HCT116 (cell line): Measurements from ENCODE around the gene NGFR. TPM values are rescaled to one million over a fixed set of nuclear protein-coding genes. Genes with fewer than 3 reads are reported as not detected.

Source experiments
- ATAC-seq: fragments of 200-7000 bp; cut with Tn5 transposase; 2 replicates; pipeline ENCODE4 v1.9.1; 2020; ENCODE audit warnings: mild to moderate bottlenecking, moderate library complexity
- BruUV-seq: library from RNA; stranded (reverse); fragments of 400-500 nt; replicated peaks from 2 replicates; lab custom pipeline; 2021; lab: Mats Ljungman, UMichigan
- CTCF ChIA-PET: fragments of 300-600 bp; sonication (Branson Sonifier 250); formaldehyde crosslinking; loops from one replicate; lab custom pipeline; 2021; ENCODE audit warnings: antibody characterized with exemption; lab: Charles Lee
- POLR2A ChIA-PET: fragments of 300-600, 350-600 bp; sonication (Branson Sonifier 250); formaldehyde crosslinking; loops from one replicate; lab custom pipeline; 2021; ENCODE audit warnings: antibody characterized with exemption; lab: Charles Lee
- RAD21 ChIA-PET, 2 experiments: fragments of 300-600 bp; sonication (Branson Sonifier 250); formaldehyde crosslinking; loops; one replicate each; lab custom pipeline; 2023; ENCODE audit warnings: low total read pairs in 2 of 2; ENCODE audit not compliant: uncharacterized antibody in 2 of 2, unreplicated experiment in 2 of 2, low non-redundant PET in 1 of 2; lab: Charles Lee
- DNase-seq: peaks from one replicate; pipeline ENCODE4 v3.0.0-alpha.2; 2010; ENCODE audit warnings: low read depth, low spot score
- H2AFZ ChIP-seq: fragments of 200-600 bp; shearing (Covaris generic), sonication (generic); 2 replicates; pipeline ENCODE4 v1.6.1; 2017; ENCODE audit warnings: low read depth, mixed run types, mixed read lengths, antibody characterized with exemption, low read length; ENCODE audit not compliant: poor library complexity, severe bottlenecking
- H3K27ac ChIP-seq: 2 replicates; pipeline ENCODE4 v1.5.1; 2012; ENCODE audit warnings: low read depth, low read length
- H3K27me3 ChIP-seq: fragments of 200-600 bp; sonication (generic); 2 replicates; pipeline ENCODE4 v1.6.1; 2016; ENCODE audit warnings: mixed run types, low read length, mixed read lengths; ENCODE audit not compliant: insufficient read depth
- H3K36me3 ChIP-seq, 2 experiments: fragments of 200-500 bp in 1 of 2; fragments of 200-600 bp in 1 of 2; sonication (Bioruptor generic) in 1 of 2; sonication (generic) in 1 of 2; 2 replicates each; pipeline versions ENCODE4 v1.5.1 to v1.6.1; 2014 to 2016; ENCODE audit warnings: low read length in 2 of 2, inconsistent platforms in 1 of 2, mixed read lengths in 1 of 2, mixed run types in 1 of 2; ENCODE audit not compliant: insufficient read depth in 2 of 2, control insufficient read depth in 1 of 2
- H3K4me1 ChIP-seq, 2 experiments: fragments of 200-600 bp in 1 of 2; sonication (generic) in 1 of 2; 2 replicates each; pipeline versions ENCODE4 v1.5.1 to v1.6.1; 2012 to 2017; ENCODE audit warnings: low read length in 2 of 2, inconsistent platforms in 1 of 2, mild to moderate bottlenecking in 1 of 2, mixed read lengths in 1 of 2, mixed run types in 1 of 2, moderate library complexity in 1 of 2; ENCODE audit not compliant: insufficient read depth in 2 of 2, control insufficient read depth in 1 of 2
- H3K4me2 ChIP-seq: fragments of 200-600 bp; sonication (generic); 2 replicates; pipeline ENCODE4 v1.6.1; 2017; ENCODE audit warnings: mixed run types, low read length, mixed read lengths
- H3K4me3 ChIP-seq, 2 experiments: fragments of 200-600 bp in 1 of 2; sonication (generic) in 1 of 2; replicated peaks in 1 of 2; 2 replicates each; pipeline ENCODE4 v1.5.1; 2011 to 2016; ENCODE audit warnings: low read length in 2 of 2, control low read depth in 1 of 2, low read depth in 1 of 2, mild to moderate bottlenecking in 1 of 2, mixed read lengths in 1 of 2, mixed run types in 1 of 2
- H3K79me2 ChIP-seq: fragments of 200-600 bp; sonication (generic); 2 replicates; pipeline ENCODE4 v1.6.1; 2017; ENCODE audit warnings: mild to moderate bottlenecking, mixed run types, low read length, moderate library complexity, mixed read lengths; ENCODE audit not compliant: insufficient read depth
- H3K9ac ChIP-seq: fragments of 200-600 bp; sonication (generic); 2 replicates; pipeline ENCODE4 v1.6.1; 2016; ENCODE audit warnings: low read length, mixed read lengths
- H3K9me2 ChIP-seq: fragments of 200-600 bp; sonication (generic), shearing (Covaris generic); 2 replicates; pipeline ENCODE4 v1.6.1; 2017; ENCODE audit warnings: mixed run types, mild to moderate bottlenecking, moderate library complexity; ENCODE audit not compliant: insufficient read depth
- H3K9me3 ChIP-seq, 2 experiments: fragments of 200-500 bp in 1 of 2; fragments of 200-600 bp in 1 of 2; sonication (Bioruptor generic) in 1 of 2; sonication (generic) in 1 of 2; 2 replicates each; pipeline ENCODE4 v1.6.1; 2014 to 2017; ENCODE audit warnings: low read length in 2 of 2, mixed read lengths in 2 of 2, inconsistent platforms in 1 of 2, low read depth in 1 of 2, mild to moderate bottlenecking in 1 of 2, mixed run types in 1 of 2, moderate library complexity in 1 of 2; ENCODE audit not compliant: control insufficient read depth in 1 of 2, insufficient read depth in 1 of 2
- H4K20me1 ChIP-seq: fragments of 200-600 bp; sonication (generic), shearing (Covaris generic); 2 replicates; pipeline ENCODE4 v1.6.1; 2017; ENCODE audit warnings: mixed run types, mild to moderate bottlenecking, moderate library complexity; ENCODE audit not compliant: insufficient read depth
- EGR1 ChIP-seq: IDR thresholded peaks from 2 replicates; pipeline ENCODE4 v1.6.1; 2012; ENCODE audit warnings: low read depth
- ELF1 ChIP-seq: IDR thresholded peaks from 2 replicates; pipeline ENCODE4 v1.6.1; 2012; ENCODE audit warnings: low read depth, borderline replicate concordance
- SIN3A ChIP-seq: IDR thresholded peaks from 2 replicates; pipeline ENCODE4 v1.6.1; 2012; ENCODE audit warnings: low read depth
- SRF ChIP-seq: IDR thresholded peaks from 2 replicates; pipeline ENCODE4 v1.6.1; 2012; ENCODE audit warnings: low read depth
- YY1 ChIP-seq: IDR thresholded peaks from 2 replicates; pipeline ENCODE4 v1.6.1; 2011; ENCODE audit warnings: low read length, low read depth, moderate library complexity, mild to moderate bottlenecking; ENCODE audit not compliant: insufficient replicate concordance; ENCODE audit errors: extremely low read depth
- ZNF274 ChIP-seq: fragments of 200-500 bp; sonication (Bioruptor generic); IDR thresholded peaks from 2 replicates; pipeline ENCODE4 v1.6.1; 2014; ENCODE audit warnings: mild to moderate bottlenecking, low read depth, low read length, inconsistent platforms
- intact Hi-C: fragments of 100-400 bp; cut with micrococcal nuclease; formaldehyde crosslinking; loops from 2 replicates; pipeline ENCODE4 v1.10.0; 2022
- total RNA-seq: library from RNA; stranded (reverse); gene quantifications from one replicate; pipeline ENCODE4 v1.2.1, GENCODE V29; 2021; ENCODE audit not compliant: unreplicated experiment
- TF ChIP-seq, protein P1 (sequence below): IDR thresholded peaks from 2 replicates; pipeline ENCODE4 v1.6.1; 2012
- TF ChIP-seq, protein P2 (sequence below): IDR thresholded peaks from 2 replicates; pipeline ENCODE4 v1.6.1; 2012; ENCODE audit warnings: low read depth
- TF ChIP-seq, protein P3 (sequence below): IDR thresholded peaks from 2 replicates; pipeline ENCODE4 v1.6.1; 2012
- TF ChIP-seq, protein P4 (sequence below): IDR thresholded peaks from 2 replicates; pipeline ENCODE4 v1.6.1; 2011; ENCODE audit warnings: mild to moderate bottlenecking, low read length, moderate library complexity; ENCODE audit not compliant: insufficient replicate concordance; ENCODE audit errors: extremely low read depth

Gene NGFR
- total RNA-seq, 1 experiment from 2014 or later = 6.1 TPM

DNA sequence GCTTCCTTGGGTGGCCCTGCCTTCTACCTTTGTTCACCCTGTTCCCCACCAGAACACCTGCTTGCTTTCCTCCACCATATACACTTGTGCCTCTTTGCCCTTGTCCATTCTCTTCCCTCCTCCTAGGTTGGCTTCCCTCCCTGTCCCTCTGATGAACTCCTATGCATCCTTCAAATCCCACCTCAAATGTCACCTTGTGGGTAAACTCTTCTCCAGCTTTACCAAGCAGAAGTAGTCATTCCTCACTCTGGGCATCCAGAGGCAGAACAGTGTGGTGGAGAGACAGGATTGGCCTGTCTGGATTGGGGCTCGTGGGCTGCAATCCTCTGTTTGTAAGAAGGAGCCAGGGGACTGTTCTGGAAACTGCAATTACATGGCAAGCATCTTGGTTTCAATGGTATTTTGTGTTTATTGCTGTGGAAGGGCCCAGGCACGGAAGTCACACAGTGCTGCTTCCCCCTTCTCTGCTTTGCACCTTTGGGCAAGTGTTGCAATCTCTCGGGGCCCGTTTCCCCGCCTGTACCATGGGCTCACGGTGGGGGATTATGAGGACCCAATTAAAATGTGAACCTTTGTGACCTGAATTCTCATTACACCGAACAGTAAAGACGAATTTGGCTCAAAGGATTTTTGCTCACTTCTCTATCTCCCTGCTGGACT, 58.7 kb downstream of the NGFR start:
- H3K4me3 ChIP-seq = no peak overlapping the region
- peaks cover 0 to 17% of the 10 kb centered on the region in 2 experiments; a peak in 1 of 4 replicates for H3K4me1 ChIP-seq
- ChIA-PET POLR2A (no interaction called here), RAD21 (no interaction called here), CTCF (no interaction called here)
- H3K36me3 ChIP-seq = no peaks in the 10 kb centered on the region
- H3K27ac ChIP-seq = no peak overlapping the region
- no TSS peak for BruUV-seq
- no peaks in the 10 kb centered on the region for H3K9me3 ChIP-seq
- H3K79me2 ChIP-seq = no peaks in the 10 kb centered on the region
- no peaks in the 10 kb centered on the region for H4K20me1 ChIP-seq
- no peaks in the 10 kb centered on the region for H3K27me3 ChIP-seq
- no peak overlapping the region for H2AFZ ChIP-seq
- DNase-seq (no peak), ATAC-seq (no peak)
- no peak overlapping the region for H3K9ac ChIP-seq
- intact Hi-C loops = no loop called here
- no peaks in the 10 kb centered on the region for H3K9me2 ChIP-seq
- no peak overlapping the region for H3K4me2 ChIP-seq
- TF ChIP-seq ELF1 = no peak
- TF ChIP-seq SRF = no peak
- TF ChIP-seq YY1 = no peak
- TF ChIP-seq, protein P1, sequence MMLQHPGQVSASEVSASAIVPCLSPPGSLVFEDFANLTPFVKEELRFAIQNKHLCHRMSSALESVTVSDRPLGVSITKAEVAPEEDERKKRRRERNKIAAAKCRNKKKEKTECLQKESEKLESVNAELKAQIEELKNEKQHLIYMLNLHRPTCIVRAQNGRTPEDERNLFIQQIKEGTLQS = no peak
- no peak for TF ChIP-seq ZNF274
- TF ChIP-seq, protein P2, sequence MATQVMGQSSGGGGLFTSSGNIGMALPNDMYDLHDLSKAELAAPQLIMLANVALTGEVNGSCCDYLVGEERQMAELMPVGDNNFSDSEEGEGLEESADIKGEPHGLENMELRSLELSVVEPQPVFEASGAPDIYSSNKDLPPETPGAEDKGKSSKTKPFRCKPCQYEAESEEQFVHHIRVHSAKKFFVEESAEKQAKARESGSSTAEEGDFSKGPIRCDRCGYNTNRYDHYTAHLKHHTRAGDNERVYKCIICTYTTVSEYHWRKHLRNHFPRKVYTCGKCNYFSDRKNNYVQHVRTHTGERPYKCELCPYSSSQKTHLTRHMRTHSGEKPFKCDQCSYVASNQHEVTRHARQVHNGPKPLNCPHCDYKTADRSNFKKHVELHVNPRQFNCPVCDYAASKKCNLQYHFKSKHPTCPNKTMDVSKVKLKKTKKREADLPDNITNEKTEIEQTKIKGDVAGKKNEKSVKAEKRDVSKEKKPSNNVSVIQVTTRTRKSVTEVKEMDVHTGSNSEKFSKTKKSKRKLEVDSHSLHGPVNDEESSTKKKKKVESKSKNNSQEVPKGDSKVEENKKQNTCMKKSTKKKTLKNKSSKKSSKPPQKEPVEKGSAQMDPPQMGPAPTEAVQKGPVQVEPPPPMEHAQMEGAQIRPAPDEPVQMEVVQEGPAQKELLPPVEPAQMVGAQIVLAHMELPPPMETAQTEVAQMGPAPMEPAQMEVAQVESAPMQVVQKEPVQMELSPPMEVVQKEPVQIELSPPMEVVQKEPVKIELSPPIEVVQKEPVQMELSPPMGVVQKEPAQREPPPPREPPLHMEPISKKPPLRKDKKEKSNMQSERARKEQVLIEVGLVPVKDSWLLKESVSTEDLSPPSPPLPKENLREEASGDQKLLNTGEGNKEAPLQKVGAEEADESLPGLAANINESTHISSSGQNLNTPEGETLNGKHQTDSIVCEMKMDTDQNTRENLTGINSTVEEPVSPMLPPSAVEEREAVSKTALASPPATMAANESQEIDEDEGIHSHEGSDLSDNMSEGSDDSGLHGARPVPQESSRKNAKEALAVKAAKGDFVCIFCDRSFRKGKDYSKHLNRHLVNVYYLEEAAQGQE = no peak
- no peak for TF ChIP-seq EGR1
- TF ChIP-seq, protein P3, sequence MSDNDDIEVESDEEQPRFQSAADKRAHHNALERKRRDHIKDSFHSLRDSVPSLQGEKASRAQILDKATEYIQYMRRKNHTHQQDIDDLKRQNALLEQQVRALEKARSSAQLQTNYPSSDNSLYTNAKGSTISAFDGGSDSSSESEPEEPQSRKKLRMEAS = no peak
- no peak for TF ChIP-seq SIN3A
- TF ChIP-seq, protein P4, sequence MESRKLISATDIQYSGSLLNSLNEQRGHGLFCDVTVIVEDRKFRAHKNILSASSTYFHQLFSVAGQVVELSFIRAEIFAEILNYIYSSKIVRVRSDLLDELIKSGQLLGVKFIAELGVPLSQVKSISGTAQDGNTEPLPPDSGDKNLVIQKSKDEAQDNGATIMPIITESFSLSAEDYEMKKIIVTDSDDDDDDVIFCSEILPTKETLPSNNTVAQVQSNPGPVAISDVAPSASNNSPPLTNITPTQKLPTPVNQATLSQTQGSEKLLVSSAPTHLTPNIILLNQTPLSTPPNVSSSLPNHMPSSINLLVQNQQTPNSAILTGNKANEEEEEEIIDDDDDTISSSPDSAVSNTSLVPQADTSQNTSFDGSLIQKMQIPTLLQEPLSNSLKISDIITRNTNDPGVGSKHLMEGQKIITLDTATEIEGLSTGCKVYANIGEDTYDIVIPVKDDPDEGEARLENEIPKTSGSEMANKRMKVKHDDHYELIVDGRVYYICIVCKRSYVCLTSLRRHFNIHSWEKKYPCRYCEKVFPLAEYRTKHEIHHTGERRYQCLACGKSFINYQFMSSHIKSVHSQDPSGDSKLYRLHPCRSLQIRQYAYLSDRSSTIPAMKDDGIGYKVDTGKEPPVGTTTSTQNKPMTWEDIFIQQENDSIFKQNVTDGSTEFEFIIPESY = no peak
